Common myeloid progenitor, CD34-positive (primary cell): Measurements from ENCODE around the gene RGS3.

Source experiments
- CTCF ChIA-PET: fragments of 350-600 bp; sonication (Branson Sonifier 250); formaldehyde crosslinking; loops from one replicate; lab custom pipeline; 2021; ENCODE audit warnings: antibody characterized with exemption; lab: Charles Lee
- POLR2A ChIA-PET: fragments of 350-600 bp; sonication (Branson Sonifier 250); formaldehyde crosslinking; loops from one replicate; lab custom pipeline; 2021; ENCODE audit warnings: antibody characterized with exemption; lab: Charles Lee
- DNase-seq, 3 donors: peaks; one replicate each; pipeline versions ENCODE4 v3.0.0 to v3.0.0-alpha.2; 2013
- H3K27ac ChIP-seq, 2 experiments: 1 replicate in 1 of 2; 2 replicates in 1 of 2; pipeline ENCODE4 v1.7.0; 2013; ENCODE audit warnings: inconsistent platforms in 2 of 2, low read length in 2 of 2, mild to moderate bottlenecking in 2 of 2, low read depth in 1 of 2, moderate library complexity in 1 of 2; ENCODE audit not compliant: severe bottlenecking in 2 of 2, insufficient read depth in 1 of 2, poor library complexity in 1 of 2
- H3K27me3 ChIP-seq, 5 experiments: replicated peaks in 2 of 5; 1 replicate in 3 of 5; 2 replicates in 2 of 5; pipeline versions ENCODE4 v1.6.1 to v1.7.0; 2013; ENCODE audit warnings: low read length in 4 of 5, mild to moderate bottlenecking in 2 of 5, moderate library complexity in 2 of 5, inconsistent platforms in 1 of 5; ENCODE audit not compliant: insufficient read depth in 5 of 5, control insufficient read depth in 4 of 5
- H3K36me3 ChIP-seq, 4 experiments: 1 replicate in 2 of 4; 2 replicates in 2 of 4; pipeline versions ENCODE4 v1.6.1 to v1.7.0; 2013; ENCODE audit warnings: low read length in 3 of 4, control low read depth in 1 of 4, mild to moderate bottlenecking in 1 of 4; ENCODE audit not compliant: control insufficient read depth in 4 of 4, insufficient read depth in 4 of 4
- H3K4me1 ChIP-seq, 4 experiments: 1 replicate in 3 of 4; 2 replicates in 1 of 4; pipeline versions ENCODE4 v1.6.1 to v1.7.1; 2013; ENCODE audit warnings: low read length in 3 of 4, mild to moderate bottlenecking in 3 of 4, control low read depth in 1 of 4, inconsistent platforms in 1 of 4, moderate library complexity in 1 of 4; ENCODE audit not compliant: control insufficient read depth in 4 of 4, insufficient read depth in 4 of 4; ENCODE audit errors: control extremely low read depth in 1 of 4
- H3K4me3 ChIP-seq, 7 experiments: 1 replicate in 4 of 7; 2 replicates in 3 of 7; pipeline versions ENCODE4 v1.5.1 to v1.7.0; 2013; ENCODE audit warnings: mild to moderate bottlenecking in 7 of 7, low read length in 6 of 7, moderate library complexity in 6 of 7, inconsistent platforms in 2 of 7, low read depth in 2 of 7, control low read depth in 1 of 7; ENCODE audit not compliant: insufficient read depth in 4 of 7, control insufficient read depth in 1 of 7; ENCODE audit errors: extremely low read depth in 1 of 7
- H3K9me3 ChIP-seq, 5 experiments: 1 replicate in 4 of 5; 2 replicates in 1 of 5; pipeline versions ENCODE4 v1.6.1 to v1.7.1; 2013; ENCODE audit warnings: low read length in 4 of 5, mild to moderate bottlenecking in 2 of 5, inconsistent platforms in 1 of 5, low read depth in 1 of 5, moderate library complexity in 1 of 5; ENCODE audit not compliant: control insufficient read depth in 4 of 5, insufficient read depth in 2 of 5; ENCODE audit errors: control extremely low read depth in 1 of 5
- WGBS: methylation state at CpG from one replicate; pipeline ENCODE4 v1.1.5; 2013; ENCODE audit not compliant: insufficient coverage; 5-methylcytosine and 5-hydroxymethylcytosine counted together

Gene RGS3

DNA sequence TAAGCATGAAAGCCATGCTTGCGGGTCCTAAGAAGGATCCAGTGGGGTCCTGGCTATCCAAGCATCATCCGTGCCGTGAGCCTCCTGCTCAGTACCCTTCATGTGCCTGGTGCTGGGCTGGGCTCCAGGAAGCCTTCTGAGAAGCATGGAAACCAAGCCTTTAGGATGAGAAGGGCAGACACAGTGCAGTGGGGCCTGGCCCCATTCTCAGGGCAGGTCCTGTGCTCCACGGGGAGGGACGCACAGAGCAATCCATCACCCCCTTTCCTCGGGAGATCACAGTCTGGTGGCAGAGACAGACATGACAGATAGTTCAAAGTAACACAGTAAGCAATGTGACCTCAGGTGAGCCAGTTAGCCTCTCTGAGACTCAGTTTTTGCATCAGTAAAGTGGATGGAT lies 76.9 kb downstream of the RGS3 start:
- POLR2A ChIA-PET = no interaction called here
- H3K4me1 ChIP-seq = no peaks in the 10 kb centered on the region
- no peak for DNase-seq
- no peak overlapping the region for H3K27ac ChIP-seq
- H3K4me3 ChIP-seq = no peak overlapping the region
- H3K9me3 ChIP-seq = no peaks in the 10 kb centered on the region
- CTCF ChIA-PET = interaction anchor here (0.6 kb wide), 1 partner anchor 225 kb away, joined by 3 read pairs; no protein-coding TSS in a partner anchor
- WGBS = 95% methylated on average over 6 of the region's 6 CpGs
- peaks cover 11 to 77% (median 20%) of the 10 kb centered on the region in 4 experiments for H3K36me3 ChIP-seq
- H3K27me3 ChIP-seq = no peaks in the 10 kb centered on the region

DNA sequence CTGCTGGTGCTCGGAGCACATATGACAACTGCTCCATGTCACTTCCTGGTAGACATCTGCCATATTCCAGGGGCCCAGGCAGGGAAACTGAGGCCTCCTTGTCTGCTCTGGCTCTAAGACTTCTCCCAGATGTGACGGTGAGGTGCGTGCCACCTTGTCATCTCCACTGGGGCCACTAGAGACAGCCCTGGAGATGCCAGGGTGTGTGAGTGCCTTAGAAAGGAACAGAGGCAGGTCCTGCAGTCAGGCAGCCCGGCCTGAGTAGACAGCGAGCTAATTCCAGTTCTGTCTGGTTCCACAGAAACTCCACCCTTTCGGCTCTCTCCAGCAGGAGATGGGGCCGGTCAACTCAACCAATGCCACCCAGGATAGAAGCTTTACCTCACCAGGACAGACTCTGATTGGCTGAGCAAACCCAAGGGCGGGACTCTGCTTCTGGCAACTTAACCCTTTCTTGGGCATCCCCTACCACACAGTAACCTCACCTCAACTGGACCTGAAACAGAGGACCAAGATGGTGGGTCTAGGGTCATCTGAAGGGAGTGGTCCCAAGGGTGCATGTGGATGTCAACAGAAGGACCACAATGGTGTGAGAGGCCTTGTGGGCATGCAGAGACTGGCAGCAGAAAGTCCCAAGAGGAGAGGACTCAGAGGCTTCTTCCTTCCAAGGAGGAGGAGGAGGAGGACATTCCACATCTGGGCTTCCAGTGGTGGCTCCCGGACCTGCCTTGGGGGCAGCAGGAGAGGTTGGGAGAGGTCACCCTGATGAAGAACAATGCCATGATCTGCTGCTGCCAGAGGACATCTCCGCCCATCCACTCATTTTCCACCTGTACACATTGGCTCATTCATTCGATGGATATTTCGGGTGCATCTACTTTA lies 77.7 kb downstream of the RGS3 start:
- ChIA-PET CTCF (no interaction called here), POLR2A (no interaction called here)
- Histone ChIP-seq H3K27me3 (no peaks in the 10 kb centered on the region), H3K4me1 (no peaks in the 10 kb centered on the region), H3K36me3 (peaks cover 10 to 69% (median 18%) of the 10 kb centered on the region in 4 experiments), H3K4me3 (no peak overlapping the region), H3K27ac (no peak overlapping the region), H3K9me3 (no peaks in the 10 kb centered on the region)
- WGBS = 96% methylated on average over 12 of the region's 12 CpGs
- DNase-seq = no peak

GRCh38 chr9:113542006-113542405 lies 78.5 kb downstream of the RGS3 start:
- POLR2A ChIA-PET = no interaction called here
- H3K27ac ChIP-seq = no peak overlapping the region
- no peak overlapping the region for H3K4me3 ChIP-seq
- H3K36me3 ChIP-seq = peaks cover 8 to 61% (median 14%) of the 10 kb centered on the region in 4 experiments
- DNase-seq = no peak
- H3K9me3 ChIP-seq = no peaks in the 10 kb centered on the region
- 95% methylated on average over 5 of the region's 7 CpGs for WGBS
- peaks cover 0 to 3% (median 2%) of the 10 kb centered on the region in 4 experiments for H3K4me1 ChIP-seq
- CTCF ChIA-PET = no interaction called here
- H3K27me3 ChIP-seq = no peaks in the 10 kb centered on the region

DNA sequence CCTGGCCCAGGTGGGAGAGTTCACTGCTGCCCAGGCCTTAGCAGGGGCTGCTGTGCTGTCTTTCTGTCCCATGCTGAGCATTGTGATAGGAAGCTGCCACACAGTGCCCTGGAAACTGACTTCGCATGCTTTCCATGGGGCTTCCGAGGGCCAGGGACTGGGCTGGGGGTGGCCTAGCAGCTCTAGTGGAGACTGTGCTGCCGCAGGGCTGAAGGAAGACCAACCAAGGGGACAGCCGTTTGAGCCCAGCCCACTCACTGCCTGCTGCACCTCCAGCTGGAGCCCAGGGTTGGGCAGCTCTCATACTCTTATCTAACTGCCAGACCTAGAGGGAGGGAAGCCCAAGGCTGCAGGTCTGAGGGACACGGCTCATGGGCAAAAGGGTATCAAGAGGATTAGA lies 79.2 kb downstream of the RGS3 start:
- Histone ChIP-seq H3K4me1 (peaks cover 0 to 11% (median 8%) of the 10 kb centered on the region in 4 experiments), H3K27ac (no peak overlapping the region), H3K27me3 (no peaks in the 10 kb centered on the region), H3K4me3 (no peak overlapping the region), H3K36me3 (peaks cover 8 to 54% (median 13%) of the 10 kb centered on the region in 4 experiments), H3K9me3 (no peaks in the 10 kb centered on the region)
- DNase-seq = no peak
- WGBS = 97% methylated on average over 4 of the region's 5 CpGs
- POLR2A ChIA-PET = no interaction called here
- CTCF ChIA-PET = interaction anchor here (0.7 to 1.3 kb wide), 2 partner anchors 12 to 52 kb away, joined by 3 read pairs; no protein-coding TSS in a partner anchor

GRCh38 chr9:113543296-113543981 lies 79.9 kb downstream of the RGS3 start:
- ChIA-PET CTCF (interaction anchor here (1.3 kb wide), 1 partner anchor 13 kb away, joined by 3 read pairs; no protein-coding TSS in a partner anchor), POLR2A (interaction anchor here (0.6 kb wide), 1 partner anchor 661 kb away, joined by 3 read pairs; no protein-coding TSS in a partner anchor)
- H3K9me3 ChIP-seq = no peaks in the 10 kb centered on the region
- H3K27ac ChIP-seq = no peak overlapping the region
- H3K4me1 ChIP-seq = peaks cover 0 to 18% (median 15%) of the 10 kb centered on the region in 4 experiments
- no peak for DNase-seq
- WGBS = 96% methylated on average over 10 of the region's 10 CpGs
- no peaks in the 10 kb centered on the region for H3K27me3 ChIP-seq
- H3K36me3 ChIP-seq = peaks cover 6 to 47% (median 13%) of the 10 kb centered on the region in 4 experiments
- H3K4me3 ChIP-seq = no peak overlapping the region

DNA sequence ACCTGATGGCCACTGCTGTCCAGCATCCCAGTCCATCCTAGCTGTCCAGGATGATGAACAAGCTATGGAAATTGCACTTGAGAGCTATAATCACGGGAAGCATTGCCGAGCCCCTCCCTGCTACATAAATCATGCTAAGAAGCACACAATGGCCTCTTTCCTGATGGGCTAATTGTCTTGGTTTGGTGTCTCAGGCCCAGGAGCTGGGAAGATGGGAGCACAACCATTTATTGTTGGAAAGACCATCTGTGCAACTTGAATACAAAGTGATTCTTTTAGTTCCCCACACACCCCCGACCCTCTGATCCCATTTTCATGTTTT lies 80.4 kb downstream of the RGS3 start:
- no peaks in the 10 kb centered on the region for H3K27me3 ChIP-seq
- H3K4me3 ChIP-seq = no peak overlapping the region
- no peak overlapping the region for H3K27ac ChIP-seq
- H3K4me1 ChIP-seq = peaks cover 0 to 23% (median 20%) of the 10 kb centered on the region in 4 experiments
- no peaks in the 10 kb centered on the region for H3K9me3 ChIP-seq
- POLR2A ChIA-PET = interaction anchor here (0.6 kb wide), 1 partner anchor 661 kb away, joined by 3 read pairs; no protein-coding TSS in a partner anchor
- peaks cover 6 to 42% (median 13%) of the 10 kb centered on the region in 4 experiments for H3K36me3 ChIP-seq
- CTCF ChIA-PET = interaction anchor here (1.1 to 1.3 kb wide), 2 partner anchors 13 to 97 kb away, joined by 3 read pairs; no protein-coding TSS in a partner anchor
- no peak for DNase-seq
- WGBS = 93% methylated on average over 3 of the region's 3 CpGs
